Activated CD4-positive, alpha-beta T cell treated with anti-CD3 and anti-CD28 coated beads, Interleukin-2, amount 10 ng/mL, durations not matched to agents 7 days and 5 days (primary cell): ENCODE data around the gene NXF3. TPM values are rescaled to one million over a fixed set of nuclear protein-coding genes. Genes with fewer than 3 reads are reported as not detected.
"Not testable (repeated sequence)": the region's sequence is repeated elsewhere in the genome, so short reads cannot be mapped to it uniquely, and the experiment has no call there.

ENCODE experiments used
- CTCF ChIA-PET: fragments of 350-600 bp; sonication (Branson Sonifier 250); formaldehyde crosslinking; loops from one replicate; lab custom pipeline; 2021; ENCODE audit warnings: antibody characterized with exemption; lab: Charles Lee
- POLR2A ChIA-PET: fragments of 350-600 bp; sonication (Branson Sonifier 250); formaldehyde crosslinking; loops from one replicate; lab custom pipeline; 2021; ENCODE audit warnings: antibody characterized with exemption; lab: Charles Lee
- DNase-seq: peaks from one replicate; pipeline ENCODE4 v3.0.0-alpha.2; 2020
- H3K27ac Mint-ChIP-seq: one replicate; pipeline ENCODE4 v1.8.0; 2021; ENCODE audit warnings: mild to moderate bottlenecking, moderate library complexity, mixed read lengths
- H3K27me3 Mint-ChIP-seq: one replicate; pipeline ENCODE4 v1.8.0; 2021; ENCODE audit warnings: mixed read lengths
- H3K36me3 Mint-ChIP-seq: one replicate; pipeline ENCODE4 v1.8.0; 2021; ENCODE audit warnings: low read depth, mixed read lengths
- H3K4me1 Mint-ChIP-seq: one replicate; pipeline ENCODE4 v1.8.0; 2021; ENCODE audit warnings: mixed read lengths
- H3K4me3 Mint-ChIP-seq: one replicate; pipeline ENCODE4 v1.8.0; 2021; ENCODE audit warnings: mild to moderate bottlenecking, moderate library complexity, mixed read lengths
- H3K9me3 Mint-ChIP-seq: one replicate; pipeline ENCODE4 v1.8.0; 2021; ENCODE audit warnings: mixed read lengths
- total RNA-seq, 2 experiments: library from RNA; stranded (reverse); gene quantifications; one replicate each; pipeline ENCODE4 v1.2.3, GENCODE V29; 2021

Gene NXF3, protein sequence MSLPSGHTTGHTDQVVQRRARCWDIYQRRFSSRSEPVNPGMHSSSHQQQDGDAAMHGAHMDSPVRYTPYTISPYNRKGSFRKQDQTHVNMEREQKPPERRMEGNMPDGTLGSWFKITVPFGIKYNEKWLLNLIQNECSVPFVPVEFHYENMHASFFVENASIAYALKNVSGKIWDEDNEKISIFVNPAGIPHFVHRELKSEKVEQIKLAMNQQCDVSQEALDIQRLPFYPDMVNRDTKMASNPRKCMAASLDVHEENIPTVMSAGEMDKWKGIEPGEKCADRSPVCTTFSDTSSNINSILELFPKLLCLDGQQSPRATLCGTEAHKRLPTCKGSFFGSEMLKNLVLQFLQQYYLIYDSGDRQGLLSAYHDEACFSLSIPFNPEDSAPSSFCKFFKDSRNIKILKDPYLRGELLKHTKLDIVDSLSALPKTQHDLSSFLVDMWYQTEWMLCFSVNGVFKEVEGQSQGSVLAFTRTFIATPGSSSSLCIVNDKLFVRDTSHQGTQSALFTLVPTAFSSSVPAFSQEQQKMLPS
- not detected for total RNA-seq

DNA sequence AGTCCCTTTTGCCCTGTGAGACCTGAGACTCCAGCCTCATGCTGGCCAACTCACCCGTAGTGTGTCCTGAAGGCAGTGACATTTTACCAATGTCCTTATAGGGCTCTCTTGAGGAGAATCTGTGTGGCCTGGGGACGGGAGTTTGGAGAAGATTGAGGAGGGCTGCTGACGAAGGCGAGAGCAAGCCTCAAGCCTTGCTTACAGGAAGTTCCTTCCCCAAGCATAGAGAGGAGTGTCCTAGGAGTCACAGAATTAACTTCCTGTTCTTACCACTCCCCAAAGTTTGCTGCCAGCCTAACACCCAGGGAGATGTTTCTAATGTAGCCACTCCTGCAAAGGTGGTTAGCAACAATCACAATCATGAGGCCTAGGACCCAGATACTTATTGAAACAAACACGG, at the start of gene NXF3:
NXF3 (minus strand) TSS at position 202 of the 400 bp plus-strand sequence; CDS start at position 82, 120 bp downstream.
- ChIA-PET CTCF (interaction anchor here (0.6 kb wide), 1 partner anchor 993 kb away, joined by 3 read pairs; no protein-coding TSS in a partner anchor), POLR2A (no interaction called here)
- H3K27ac Mint-ChIP-seq: no peak within 1 kb of the TSS
- H3K4me1 Mint-ChIP-seq: no peaks in the 10 kb centered on the region
- no peak for DNase-seq
- H3K27me3 Mint-ChIP-seq: peaks cover 6% of the 10 kb centered on the region
- H3K9me3 Mint-ChIP-seq: no peaks in the 10 kb centered on the region
- no peak within 1 kb of the TSS for H3K4me3 Mint-ChIP-seq
- H3K36me3 Mint-ChIP-seq: no peaks in the 10 kb centered on the region

DNA sequence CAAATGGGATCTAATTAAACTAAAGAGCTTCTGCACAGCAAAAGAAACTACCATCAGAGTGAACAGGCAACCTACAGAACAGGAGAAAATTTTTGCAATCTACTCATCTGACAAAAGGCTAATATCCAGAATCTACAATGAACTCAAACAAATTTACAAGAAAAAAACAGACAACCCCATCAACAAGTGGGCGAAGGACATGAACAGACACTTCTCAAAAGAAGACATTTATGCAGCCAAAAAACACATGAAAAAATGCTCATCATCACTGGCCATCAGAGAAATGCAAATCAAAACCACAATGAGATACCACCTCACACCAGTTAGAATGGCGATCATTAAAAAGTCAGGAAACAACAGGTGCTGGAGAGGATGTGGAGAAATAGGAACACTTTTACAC, 43.6 kb upstream of the NXF3 start:
- H3K4me3 Mint-ChIP-seq, CTCF ChIA-PET, H3K36me3 Mint-ChIP-seq, H3K27me3 Mint-ChIP-seq, H3K9me3 Mint-ChIP-seq, DNase-seq, H3K4me1 Mint-ChIP-seq, H3K27ac Mint-ChIP-seq, POLR2A ChIA-PET: not testable (repeated sequence)

DNA sequence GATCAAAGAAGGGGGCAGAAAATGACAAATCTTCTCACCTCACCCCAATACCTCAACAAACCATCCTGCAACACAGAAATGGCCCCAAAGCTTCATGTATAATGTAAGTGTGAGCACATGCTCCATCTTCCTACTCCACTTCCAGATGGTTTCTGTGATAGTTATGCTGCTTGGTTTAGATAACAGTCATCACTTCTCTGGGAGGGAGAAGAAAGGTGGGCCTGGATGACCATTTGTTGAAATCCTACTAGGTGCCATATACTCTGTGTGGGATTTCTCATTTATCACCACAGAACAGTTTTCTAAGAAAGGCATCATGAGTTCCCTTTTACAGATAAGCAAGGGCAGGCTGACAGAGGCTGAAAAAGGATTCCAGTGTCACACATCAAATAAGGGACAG, 31.3 kb upstream of the NXF3 start:
- ChIA-PET CTCF (no interaction called here), POLR2A (no interaction called here)
- no peaks in the 10 kb centered on the region for H3K27me3 Mint-ChIP-seq

DNA sequence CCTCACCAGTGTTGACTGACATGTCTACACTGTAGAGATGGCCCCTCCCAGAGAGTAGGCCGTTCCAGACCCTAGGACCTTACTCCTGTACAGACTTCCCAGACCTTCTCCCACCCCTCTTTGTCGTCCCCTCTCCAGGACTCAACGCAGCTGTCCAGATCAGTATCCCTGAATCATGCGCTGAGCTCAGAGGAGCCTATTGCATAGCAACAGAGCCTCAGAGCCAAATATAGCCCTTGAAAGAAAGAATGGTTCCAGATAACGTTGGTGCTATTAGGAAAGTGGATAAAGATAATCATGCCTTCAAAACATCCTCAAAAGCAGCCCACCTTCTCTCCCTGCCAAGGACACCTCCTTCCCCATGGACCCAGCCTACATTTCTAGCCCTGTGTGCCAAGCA, 27.8 kb upstream of the NXF3 start:
- H3K9me3 Mint-ChIP-seq: no peaks in the 10 kb centered on the region
- H3K4me3 Mint-ChIP-seq: no peak overlapping the region
- H3K27me3 Mint-ChIP-seq: no peaks in the 10 kb centered on the region
- no peak for DNase-seq
- H3K36me3 Mint-ChIP-seq: no peaks in the 10 kb centered on the region
- ChIA-PET CTCF (interaction anchor here (0.9 kb wide), 1 partner anchor 51 kb away, joined by 3 read pairs; no protein-coding TSS in a partner anchor), POLR2A (no interaction called here)
- no peak overlapping the region for H3K27ac Mint-ChIP-seq
- H3K4me1 Mint-ChIP-seq: no peaks in the 10 kb centered on the region

More for the DNA sequence above, 31.3 kb upstream of the NXF3 start:
- DNase-seq: no peak
- Mint-ChIP-seq H3K4me3 (no peak overlapping the region), H3K9me3 (no peaks in the 10 kb centered on the region), H3K4me1 (peaks cover 7% of the 10 kb centered on the region), H3K36me3 (no peaks in the 10 kb centered on the region), H3K27ac (no peak overlapping the region)

DNA sequence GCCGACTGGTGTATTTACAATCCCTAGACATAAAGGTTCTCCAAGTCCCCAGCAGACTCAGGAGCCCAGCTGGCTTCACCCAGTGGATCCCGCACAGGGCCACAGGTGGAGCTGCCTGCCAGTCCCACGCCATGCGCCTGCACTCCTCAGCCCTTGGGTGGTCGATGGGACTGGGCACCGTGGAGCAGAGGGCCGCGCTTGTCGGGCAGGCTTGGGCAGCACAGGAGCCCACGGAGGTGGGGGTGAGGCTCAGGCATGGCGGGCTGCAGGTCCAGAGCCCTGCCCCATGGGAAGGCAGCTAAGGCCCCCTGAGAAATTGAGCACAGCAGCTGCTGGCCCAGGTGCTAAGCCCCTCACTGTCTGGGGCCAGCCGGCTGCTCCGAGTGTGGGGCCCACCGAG, 24.0 kb upstream of the NXF3 start:
- H3K4me3 Mint-ChIP-seq, DNase-seq, H3K27ac Mint-ChIP-seq, H3K27me3 Mint-ChIP-seq, H3K4me1 Mint-ChIP-seq, H3K36me3 Mint-ChIP-seq, H3K9me3 Mint-ChIP-seq, CTCF ChIA-PET, POLR2A ChIA-PET: not testable (repeated sequence)

DNA sequence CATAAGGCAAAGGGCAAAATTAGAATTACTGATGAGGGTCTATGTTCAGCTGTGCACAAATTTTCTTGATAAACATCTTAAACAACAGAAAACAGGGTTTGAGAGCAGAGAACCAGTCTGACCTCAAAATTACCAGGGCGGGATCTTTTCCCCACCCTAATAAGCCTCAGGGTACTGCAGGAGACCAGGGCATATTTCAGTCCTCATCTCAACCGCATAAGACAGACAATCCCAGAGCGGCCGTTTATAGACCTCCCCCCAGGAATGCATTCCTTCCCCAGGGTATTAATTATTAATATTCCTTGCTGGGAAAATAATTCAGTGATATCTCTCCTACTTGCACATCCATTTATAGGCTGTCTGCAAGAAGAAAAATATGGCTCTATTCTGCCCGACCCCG, 16.6 kb upstream of the NXF3 start:
- H3K4me3 Mint-ChIP-seq, H3K27ac Mint-ChIP-seq, H3K9me3 Mint-ChIP-seq, H3K27me3 Mint-ChIP-seq, H3K36me3 Mint-ChIP-seq, CTCF ChIA-PET, POLR2A ChIA-PET, DNase-seq, H3K4me1 Mint-ChIP-seq: not testable (repeated sequence)

DNA sequence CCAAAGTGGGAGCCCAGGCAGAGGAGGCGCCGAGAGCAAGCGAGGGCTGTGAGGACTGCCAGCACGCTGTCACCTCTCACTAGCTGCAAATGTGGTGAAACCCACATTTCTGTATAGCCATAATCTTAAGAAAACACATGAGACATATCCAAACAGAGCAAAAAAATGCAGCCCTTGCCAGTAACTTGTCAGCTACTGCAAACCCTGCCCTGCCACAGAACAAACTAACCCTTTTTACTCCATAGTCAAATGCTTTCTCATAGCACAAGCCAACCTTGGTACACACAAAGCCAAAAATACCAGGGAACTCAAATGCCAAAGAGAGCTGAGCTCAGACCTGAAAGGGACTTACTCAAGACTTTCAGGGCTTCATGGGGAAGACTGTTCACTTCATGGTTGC, 14.9 kb upstream of the NXF3 start:
- Mint-ChIP-seq H3K36me3 (no peaks in the 10 kb centered on the region), H3K4me3 (no peak overlapping the region), H3K9me3 (no peaks in the 10 kb centered on the region), H3K4me1 (no peaks in the 10 kb centered on the region), H3K27ac (no peak overlapping the region), H3K27me3 (no peaks in the 10 kb centered on the region)
- no peak for DNase-seq
- ChIA-PET POLR2A (no interaction called here), CTCF (no interaction called here)

DNA sequence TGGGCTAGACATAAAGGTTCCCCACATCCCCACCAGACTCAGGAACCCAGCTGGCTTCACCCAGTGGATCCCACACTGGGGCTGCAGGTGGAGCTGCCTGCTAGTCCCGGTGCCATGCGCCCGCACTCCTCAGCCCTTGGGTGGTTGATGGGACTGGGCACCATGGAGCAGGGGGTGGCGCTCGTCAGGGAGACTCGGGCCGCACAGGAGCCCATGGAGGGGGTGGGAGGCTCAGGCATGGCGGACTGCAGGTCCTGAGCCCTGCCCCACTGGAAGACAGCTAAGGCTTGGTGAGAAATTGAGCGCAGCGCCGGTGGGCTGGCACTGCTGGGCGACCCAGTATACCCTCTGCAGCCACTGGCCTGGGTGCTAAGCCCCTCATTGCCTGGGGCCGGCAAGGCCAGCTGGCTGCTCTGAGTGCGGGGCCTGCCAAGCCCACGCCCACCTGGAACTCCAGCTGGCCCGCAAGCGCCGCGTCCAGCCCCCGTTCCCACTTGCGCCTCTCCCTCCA, 14.3 kb upstream of the NXF3 start:
- H3K4me1 Mint-ChIP-seq, H3K27ac Mint-ChIP-seq, POLR2A ChIA-PET, CTCF ChIA-PET, H3K9me3 Mint-ChIP-seq, H3K36me3 Mint-ChIP-seq, DNase-seq, H3K27me3 Mint-ChIP-seq, H3K4me3 Mint-ChIP-seq: not testable (repeated sequence)

DNA sequence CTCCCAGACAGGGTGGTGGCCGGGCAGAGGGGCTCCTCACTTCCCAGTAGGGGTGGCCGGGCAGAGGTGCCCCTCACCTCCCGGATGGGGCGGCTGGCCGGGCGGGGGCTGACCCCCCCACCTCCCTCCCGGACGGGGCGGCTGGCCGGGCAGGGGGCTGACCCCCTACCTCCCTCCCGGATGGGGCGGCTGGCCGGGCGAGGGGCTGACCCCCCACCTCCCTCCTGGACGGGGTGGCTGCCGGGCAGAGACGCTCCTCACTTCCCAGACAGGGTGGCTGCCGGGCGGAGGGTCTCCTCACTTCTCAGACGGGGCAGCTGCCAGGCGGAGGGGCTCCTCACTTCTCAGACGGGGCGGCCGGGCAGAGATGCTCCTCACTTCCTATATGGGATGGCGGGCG, 11.4 kb upstream of the NXF3 start:
- H3K27me3 Mint-ChIP-seq, CTCF ChIA-PET, H3K36me3 Mint-ChIP-seq, H3K27ac Mint-ChIP-seq, DNase-seq, H3K4me3 Mint-ChIP-seq, POLR2A ChIA-PET, H3K4me1 Mint-ChIP-seq, H3K9me3 Mint-ChIP-seq: not testable (repeated sequence)

DNA sequence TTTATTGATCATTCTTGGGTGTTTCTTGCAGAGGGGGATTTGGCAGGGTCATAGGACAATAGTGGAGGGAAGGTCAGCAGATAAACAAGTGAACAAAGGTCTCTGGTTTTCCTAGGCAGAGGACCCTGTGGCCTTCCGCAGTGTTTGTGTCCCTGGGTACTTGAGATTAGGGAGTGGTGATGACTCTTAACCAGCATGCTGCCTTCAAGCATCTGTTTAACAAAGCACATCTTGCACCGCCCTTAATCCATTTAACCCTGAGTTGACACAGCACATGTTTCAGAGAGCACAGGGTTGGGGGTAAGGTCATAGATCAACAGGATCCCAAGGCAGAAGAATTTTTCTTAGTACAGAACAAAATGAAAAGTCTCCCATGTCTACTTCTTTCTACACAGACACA, 10.9 kb upstream of the NXF3 start:
- H3K4me1 Mint-ChIP-seq, DNase-seq, H3K27me3 Mint-ChIP-seq, CTCF ChIA-PET, H3K9me3 Mint-ChIP-seq, H3K27ac Mint-ChIP-seq, POLR2A ChIA-PET, H3K36me3 Mint-ChIP-seq, H3K4me3 Mint-ChIP-seq: not testable (repeated sequence)

DNA sequence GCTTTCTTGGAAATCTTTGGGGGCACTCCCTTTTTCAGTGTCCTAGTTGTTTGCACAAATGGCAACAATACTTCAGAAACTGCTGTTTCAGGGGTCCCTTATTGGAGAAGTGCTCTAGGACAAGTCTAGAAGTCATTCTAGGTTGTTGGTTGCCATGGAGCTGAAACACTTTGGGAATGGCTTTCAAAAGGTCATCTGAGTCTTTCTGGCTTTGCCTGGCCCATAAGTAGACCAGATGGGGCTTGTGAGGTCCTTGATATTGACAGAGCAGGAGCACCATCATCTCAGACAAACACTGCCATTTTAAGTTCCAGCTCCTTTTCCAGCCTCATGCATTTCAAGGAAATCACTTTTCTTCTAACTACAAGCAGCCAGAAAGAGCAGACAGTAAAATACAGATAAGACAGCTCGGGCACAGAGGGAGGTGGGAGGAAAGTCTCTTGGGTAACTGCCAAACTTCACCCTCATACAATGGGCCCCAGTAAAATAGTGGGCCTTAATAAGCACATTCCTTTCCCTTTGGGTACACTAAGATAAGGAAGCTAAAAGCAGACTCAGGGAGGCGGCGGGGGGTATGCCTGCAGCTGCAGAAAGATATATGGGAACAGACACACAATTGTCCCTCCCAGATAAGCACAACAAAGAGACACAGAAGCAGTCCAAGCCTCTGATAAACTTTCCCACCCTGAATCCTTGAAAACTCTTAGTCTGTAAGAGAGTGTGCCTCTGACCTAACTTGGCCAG, 8.5 kb upstream of the NXF3 start:
- H3K4me3 Mint-ChIP-seq: no peak overlapping the region
- no peaks in the 10 kb centered on the region for H3K27me3 Mint-ChIP-seq
- no peaks in the 10 kb centered on the region for H3K9me3 Mint-ChIP-seq
- H3K36me3 Mint-ChIP-seq: no peaks in the 10 kb centered on the region
- H3K27ac Mint-ChIP-seq: no peak overlapping the region
- no peaks in the 10 kb centered on the region for H3K4me1 Mint-ChIP-seq
- ChIA-PET POLR2A (no interaction called here), CTCF (no interaction called here)
- no peak for DNase-seq

DNA sequence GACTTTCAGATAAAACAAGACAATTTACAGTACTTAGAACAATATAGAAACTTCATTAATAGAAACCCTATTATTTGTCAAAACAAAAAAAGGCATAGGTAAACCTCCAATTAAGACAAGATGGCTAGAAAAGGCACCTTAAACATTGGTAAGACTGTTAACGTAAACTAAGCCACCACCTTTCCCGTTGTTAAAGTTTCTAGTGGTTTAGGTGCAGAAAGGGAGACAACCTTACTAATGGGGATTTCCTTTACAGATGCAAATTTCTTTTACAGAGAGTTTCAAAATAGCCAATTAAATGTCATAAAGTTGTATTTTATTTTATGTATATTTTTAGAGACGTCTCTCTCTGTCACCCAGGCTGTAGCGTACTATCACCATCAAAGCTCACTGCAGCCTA, 7.5 kb upstream of the NXF3 start:
- H3K4me1 Mint-ChIP-seq: no peaks in the 10 kb centered on the region
- POLR2A ChIA-PET: no interaction called here
- no peak overlapping the region for H3K27ac Mint-ChIP-seq
- no peaks in the 10 kb centered on the region for H3K36me3 Mint-ChIP-seq
- H3K4me3 Mint-ChIP-seq: no peak overlapping the region
- CTCF ChIA-PET: no interaction called here
- no peaks in the 10 kb centered on the region for H3K9me3 Mint-ChIP-seq
- no peak for DNase-seq
- H3K27me3 Mint-ChIP-seq: no peaks in the 10 kb centered on the region

DNA sequence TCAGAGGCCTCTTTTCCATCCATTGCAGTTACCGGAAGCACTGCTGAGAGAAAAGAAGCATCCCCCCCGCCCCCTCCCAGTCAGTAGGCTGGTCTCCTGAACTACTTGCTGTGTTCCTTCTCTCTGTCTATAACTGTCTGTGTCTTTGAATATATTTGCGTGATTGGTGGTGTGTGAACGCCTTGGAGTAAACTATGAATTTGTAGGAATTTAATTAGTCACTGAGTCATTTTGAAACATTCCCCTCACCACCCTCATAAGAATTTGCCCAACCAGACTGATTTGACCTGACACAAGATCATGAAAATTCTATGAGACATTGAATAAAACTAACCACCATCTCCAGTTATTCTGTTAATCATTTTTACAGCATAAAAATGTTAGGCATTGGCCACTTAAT, 6.7 kb upstream of the NXF3 start:
- POLR2A ChIA-PET: no interaction called here
- H3K4me3 Mint-ChIP-seq: no peak overlapping the region

More for the DNA sequence above, 6.7 kb upstream of the NXF3 start:
- Mint-ChIP-seq H3K27ac (no peak overlapping the region), H3K36me3 (no peaks in the 10 kb centered on the region), H3K4me1 (no peaks in the 10 kb centered on the region), H3K9me3 (no peaks in the 10 kb centered on the region), H3K27me3 (no peaks in the 10 kb centered on the region)
- no peak for DNase-seq
- CTCF ChIA-PET: no interaction called here
